Stimulated activated CD4-positive, alpha-beta T cell treated with anti-CD3 and anti-CD28 coated beads, Interleukin-2, amount 100 ng/mL, for 48 hours (primary cell): ENCODE data around the gene SAE1.
"Not testable (repeated sequence)": the region's sequence is repeated elsewhere in the genome, so short reads cannot be mapped to it uniquely, and the experiment has no call there.

Source experiments
- DNase-seq, 2 donors: peaks; one replicate each; pipeline ENCODE4 v3.0.0-alpha.2; 2020

SAE1 gene

DNA sequence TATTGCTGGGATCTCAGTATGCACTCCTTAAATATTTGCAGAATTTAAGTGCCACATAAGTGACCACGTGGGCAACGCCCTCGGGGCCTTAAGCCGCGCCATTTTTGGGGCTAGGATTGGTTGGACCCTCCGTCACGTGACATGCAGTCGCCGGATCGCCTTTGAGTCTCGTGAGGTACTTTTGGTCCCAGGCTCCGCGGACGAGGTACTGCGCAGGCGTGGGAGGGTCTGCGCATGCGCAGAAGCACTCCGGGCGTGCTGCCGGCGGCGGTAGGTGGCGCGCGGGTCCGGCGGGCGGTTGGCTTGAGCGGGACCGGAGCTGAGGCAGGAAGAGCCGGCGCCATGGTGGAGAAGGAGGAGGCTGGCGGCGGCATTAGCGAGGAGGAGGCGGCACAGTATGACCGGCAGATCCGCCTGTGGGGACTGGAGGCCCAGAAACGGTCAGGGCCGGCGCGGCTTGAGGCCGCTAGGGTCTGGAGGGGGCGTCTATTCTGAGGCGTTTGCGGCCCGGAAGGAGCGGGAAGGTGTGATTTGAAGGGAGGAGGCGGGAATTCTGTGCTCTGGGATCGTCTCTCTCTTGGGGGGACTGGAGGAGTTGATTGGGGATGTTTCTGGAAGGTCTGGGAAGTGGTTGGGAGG lies at the start of gene SAE1:
Gene SAE1 (plus strand): TSS at position 247 of the 639 bp plus-strand sequence. CDS start 96 bp downstream, at position 343.
- peak; percentile 91 to 99 for DNase-seq

DNA sequence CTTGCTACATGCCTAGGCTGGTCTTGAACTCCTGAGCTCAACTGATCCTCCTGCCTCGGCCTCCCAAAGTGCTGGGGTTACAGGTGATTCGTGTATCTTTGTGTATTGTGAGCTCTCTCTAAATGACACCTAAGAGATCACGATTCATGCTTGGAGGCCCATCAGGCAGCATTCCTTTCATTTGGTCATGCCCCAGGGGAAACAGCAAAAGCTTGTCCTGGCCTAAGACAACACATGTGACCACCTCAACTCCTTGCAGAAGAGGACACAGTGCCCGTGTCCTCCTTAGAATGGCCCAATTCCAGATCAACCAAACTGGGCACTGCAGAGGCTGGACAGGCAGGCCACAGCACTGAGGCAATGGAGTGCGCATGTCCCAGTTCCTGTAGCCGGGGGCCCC lies 49.5 kb upstream of the SAE1 start:
- no peak for DNase-seq

DNA sequence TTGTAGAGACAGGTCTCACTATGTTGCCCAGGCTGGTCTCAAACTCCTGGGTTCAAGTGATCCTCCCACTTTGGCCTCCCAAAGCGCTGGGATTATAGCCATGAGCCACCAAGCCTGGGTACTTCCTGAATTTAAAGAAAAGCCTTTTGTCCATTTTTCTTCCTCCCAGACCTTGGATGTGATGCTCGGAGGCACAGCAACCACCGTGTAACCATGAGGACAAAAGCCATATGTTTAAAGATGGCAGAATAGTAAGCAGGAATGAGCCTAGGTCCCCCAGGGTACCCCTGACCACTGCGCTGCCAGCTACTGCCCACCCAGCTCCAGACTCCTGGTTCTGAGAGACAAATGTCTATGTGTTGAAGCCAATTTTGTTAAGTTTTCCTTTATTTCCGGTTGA lies 48.1 kb upstream of the SAE1 start:
- DNase-seq = no peak

DNA sequence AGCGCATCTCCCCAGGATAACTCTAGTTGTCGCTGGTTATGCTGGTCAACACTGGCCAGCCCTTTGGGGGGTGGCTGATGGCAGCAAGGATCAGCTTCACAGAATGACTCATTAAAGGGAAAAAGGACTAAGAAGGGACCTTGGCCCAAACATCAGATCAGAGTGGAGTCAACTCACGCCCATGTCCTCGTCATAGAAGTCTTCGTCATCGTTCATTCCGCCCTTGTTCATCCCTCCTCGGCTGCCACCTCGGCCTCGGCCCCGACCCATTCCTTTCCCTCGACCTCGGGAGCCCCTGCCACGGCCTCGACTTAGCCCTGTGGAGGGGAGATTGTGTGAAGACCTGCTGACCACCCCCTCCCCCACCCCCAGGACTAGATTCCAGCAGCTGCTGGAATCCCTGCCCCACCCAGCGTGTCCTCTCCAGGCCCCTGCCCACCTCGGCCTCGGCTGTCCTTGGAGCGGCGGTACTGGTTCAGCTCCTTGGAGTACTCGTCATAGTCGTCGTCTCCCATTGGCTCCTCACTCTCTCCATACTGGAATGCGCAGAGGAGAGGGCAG lies 45.7 kb upstream of the SAE1 start:
- DNase-seq = no peak

DNA sequence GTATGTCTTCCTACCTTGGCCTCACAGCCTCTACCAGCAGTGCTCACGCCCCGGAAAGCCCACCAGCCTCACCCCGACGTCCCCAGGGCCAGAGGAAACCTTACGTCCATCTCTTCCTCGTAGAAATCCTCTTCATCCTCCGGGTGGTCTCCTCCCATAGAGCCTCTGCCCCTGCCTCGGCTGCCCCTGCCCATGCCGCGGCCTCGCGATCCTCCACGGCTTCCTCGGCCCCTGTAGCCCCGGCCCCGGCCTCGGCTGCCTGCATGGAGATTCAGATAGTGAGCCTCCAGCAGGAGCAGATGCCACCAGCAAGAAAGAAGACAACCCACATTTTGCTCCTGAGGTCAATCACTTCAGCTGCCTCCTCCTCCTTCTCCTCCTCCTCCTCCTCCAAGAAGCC lies 44.4 kb upstream of the SAE1 start:
- no peak for DNase-seq

DNA sequence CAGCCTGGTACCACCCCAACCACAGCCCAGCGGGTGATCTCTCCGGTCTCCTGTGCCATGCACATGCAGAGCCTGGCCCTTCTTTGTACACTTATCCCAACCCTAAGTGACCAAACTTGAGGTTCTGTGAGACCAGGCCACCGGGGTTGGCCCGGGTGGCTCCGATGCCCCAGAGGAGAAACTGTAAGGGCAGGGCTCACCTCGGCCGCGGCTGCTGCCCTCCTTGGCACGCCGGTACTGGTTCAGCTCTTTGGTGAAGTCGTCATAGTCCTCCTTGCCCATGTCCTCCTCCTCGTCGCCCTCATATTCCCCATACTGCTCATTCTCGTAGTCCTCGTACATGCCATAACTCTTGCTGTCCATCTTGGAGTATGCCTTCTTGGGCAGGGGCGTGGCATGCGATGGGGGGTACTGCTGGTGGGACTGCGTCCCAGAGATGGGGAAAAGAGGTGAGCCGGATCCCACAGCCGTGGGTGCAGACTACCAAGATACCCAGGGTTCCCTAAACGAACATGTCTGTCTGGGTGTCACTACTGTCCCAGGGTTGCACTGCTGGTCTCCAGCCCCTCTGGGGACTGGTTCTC lies 40.8 kb upstream of the SAE1 start:
- no peak for DNase-seq

DNA sequence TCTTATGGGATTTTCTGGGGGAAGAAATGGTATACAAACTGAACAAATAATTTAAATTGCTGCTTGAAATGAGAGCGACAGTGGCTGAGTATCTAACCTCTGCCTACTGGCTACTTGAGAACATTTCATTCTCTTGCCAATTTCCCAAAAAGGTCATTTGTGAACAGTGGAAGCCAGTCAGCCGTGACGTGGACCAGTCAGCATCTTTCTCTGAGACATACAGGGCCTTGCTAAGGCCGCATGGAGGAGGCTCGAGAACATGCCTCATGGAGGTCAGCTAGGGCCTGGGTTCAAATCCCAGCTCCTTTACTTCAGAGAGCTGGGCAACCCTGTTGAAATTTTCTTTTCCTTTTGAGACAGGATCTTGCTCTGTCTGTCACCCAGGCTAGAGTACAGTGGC lies 37.4 kb upstream of the SAE1 start:
- DNase-seq = no peak

DNA sequence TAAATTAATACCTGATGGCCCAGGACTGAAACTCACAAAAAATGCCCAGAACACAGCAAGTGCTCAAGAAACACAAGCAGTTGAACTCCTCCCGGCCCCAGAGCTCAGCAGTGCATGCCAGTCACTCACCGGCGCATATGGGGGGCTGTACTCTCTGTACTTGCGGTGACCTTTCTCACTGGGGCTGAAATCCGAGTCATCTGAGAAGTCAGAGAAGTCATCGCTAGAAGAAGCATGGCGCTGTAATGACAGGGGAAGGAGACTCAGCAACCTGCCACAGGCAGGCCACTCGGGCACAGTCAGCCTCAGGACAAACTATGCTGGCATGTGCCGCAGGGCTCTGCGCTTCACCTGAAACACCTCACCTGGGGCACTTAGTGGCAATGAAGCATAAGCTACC lies 36.8 kb upstream of the SAE1 start:
- DNase-seq = peak in 1 of 2 donors; percentile 36

DNA sequence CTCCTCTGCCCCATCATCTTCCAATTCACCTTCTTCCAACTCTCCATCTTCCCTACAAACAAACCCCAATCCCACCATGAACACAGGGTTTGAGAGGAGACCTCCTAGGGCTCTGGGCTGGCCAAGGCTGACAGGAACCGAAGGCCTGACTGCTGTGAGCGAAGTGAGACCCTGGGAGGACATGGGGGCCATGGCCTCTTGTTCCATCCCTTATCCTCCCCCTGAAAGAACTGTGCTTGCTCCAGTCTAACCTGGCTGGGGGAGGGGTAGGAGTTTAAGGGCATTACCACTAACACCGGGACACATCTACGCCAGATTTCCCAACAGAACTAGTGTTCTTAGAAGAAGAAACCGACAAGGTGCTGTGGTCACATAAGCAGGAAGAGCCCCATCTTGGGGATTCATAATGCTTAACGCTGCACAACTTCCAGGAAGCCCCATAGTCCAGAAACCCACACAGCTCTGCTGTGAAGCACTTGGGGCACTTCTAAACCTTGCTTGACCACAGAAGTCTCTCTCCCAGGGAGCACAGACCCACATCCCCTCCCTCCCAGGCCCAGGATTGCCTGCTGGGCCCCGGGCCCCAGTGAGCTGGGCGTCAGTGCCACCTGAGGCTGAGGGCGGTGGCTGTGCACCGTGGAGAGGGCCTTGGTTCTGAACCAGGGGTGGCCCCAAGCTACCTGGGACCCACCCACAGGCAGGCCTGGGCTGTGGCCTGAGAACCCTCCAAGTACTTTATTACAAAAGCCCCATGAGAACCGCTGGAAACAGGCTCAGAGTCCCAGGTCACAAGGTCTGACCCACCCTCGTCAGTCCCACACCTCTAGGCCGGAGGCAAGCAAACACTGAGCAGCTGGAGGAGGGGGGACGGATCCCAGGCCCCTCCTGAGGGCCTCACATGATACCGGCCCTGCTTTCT lies 35.8 kb upstream of the SAE1 start:
- peak; percentile 24 to 39 for DNase-seq

DNA sequence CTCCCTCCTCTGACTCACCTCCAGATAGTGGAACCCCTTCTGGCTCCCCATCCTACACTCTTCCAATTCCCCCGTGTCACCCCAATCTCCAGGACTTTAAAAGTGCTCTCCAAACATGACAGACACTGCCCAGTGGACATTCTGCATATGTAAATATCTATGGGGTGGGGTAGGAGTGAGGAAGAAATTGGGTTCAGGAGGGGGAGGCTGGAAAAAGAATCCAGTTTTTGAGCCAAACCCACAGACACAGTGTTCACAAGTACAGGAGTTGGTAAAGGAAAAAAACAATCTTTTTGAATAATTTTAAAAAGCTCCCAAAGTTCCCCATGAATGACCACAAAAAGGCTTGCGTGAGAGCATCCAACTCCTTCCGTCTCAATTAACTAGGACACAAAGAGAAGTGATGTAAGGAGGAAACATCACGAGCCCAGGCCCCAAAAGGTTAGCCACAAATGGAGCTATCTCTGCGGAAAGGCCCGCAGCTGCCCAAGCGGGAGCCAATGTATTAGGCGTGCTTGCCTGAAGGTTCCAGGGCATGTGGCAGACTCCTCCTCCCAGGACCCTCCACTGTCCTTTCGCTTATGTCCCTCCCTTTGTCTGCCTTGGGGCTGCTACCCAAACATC lies 35.0 kb upstream of the SAE1 start:
- no peak for DNase-seq

DNA sequence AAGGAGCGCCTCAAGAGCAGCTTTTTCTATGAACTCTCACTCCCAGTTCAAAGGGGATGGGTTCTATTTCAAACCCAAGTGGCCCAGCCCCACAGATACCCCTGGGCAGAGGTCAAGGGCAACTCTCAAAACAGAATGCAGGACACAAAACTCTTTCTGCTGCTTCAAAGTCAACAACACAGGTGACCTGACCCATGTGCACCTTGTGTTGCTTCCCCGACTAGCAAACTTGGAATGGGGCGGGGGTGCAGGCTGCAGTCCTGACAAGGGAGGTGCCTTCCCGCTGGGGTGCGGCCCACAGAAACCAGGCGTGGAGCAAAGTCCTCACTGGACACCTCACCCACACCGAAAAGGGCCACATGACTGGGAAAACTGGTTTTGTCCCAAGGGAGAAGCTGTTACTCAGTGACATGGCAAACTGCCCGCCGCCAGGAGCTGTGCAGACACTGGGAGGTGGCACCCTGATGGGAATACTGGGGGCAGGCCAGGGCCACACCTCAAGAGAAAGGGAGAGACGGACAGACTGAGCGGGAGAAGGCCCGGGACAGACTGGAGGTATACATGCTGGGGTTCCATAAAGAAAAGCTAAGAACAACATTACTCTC lies 34.4 kb upstream of the SAE1 start:
- DNase-seq = no peak

DNA sequence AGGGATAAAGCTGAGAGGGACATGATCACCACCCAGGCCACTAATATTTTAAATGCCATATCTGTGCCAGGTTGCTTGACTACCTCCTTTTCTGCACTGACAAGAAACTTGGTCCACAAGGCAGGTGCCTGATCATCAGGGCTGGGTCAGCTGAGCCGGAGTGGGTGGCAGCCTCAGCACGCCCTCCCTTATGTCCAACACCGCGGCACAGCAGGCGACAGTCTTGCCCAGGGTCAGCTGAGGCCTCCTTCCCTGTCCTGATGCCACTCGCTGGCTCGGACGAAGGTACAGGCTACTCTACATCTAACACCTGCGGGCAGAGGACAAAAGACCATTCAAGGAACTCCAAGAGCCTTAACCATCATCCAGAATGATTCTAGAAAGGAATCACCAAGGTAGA lies 33.9 kb upstream of the SAE1 start:
- no peak for DNase-seq

DNA sequence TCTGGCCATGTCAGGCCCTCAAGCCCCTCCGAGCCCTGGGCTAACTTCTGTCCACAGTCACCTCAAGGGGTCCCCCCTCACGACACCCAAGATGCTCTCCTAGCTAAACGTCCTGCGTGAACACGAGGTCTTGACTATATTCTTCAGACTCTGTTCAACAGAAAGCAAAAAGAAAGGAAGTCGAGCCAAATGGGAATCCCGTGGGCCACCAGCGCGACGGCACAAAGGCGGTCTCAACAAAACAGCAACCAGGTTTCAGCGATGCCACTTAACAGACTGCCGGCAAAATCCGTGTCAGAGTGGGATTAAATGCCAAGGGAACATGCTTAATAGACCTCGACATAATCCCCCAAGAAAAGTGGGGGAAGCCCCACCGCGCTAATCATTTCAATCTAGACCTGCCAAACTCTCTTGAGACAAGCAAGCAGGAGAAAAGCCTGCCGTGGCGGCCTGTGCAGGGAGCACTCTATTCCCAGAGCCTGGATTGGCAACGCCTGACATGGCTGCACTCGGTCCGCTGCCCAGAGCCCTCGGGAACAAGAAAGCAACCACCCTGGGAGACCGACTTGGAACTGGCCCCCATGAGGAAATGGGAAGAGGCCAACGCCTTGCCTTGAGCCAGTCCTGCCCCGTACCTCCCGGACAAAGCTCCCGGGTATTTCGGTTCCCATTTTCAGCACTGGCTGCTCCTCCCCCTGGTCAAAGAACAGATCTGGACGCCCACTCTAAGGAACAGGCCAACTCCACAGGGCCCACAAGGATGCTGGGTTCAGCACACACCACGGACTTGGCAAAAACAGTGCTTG lies 33.0 kb upstream of the SAE1 start:
- DNase-seq = no peak

DNA sequence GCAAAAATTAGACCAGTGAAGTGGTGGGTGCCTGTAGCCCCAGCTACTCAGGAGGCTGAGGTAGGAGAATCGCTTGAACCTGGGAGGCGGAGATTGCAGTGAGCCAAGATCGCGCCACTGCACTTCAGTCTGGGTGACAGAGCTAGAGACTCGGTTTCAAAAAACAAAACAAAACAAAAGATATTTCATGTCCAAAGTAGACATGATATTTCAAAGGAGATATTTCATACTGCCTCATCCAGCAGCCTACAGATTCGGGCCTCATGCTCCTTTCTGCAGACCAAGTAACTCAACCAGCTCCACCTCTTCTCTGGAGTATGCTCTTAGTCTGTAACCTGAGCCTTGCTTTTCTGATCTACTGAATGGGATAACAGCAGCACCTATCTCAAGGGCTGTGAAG lies 32.0 kb upstream of the SAE1 start:
- DNase-seq = no peak

DNA sequence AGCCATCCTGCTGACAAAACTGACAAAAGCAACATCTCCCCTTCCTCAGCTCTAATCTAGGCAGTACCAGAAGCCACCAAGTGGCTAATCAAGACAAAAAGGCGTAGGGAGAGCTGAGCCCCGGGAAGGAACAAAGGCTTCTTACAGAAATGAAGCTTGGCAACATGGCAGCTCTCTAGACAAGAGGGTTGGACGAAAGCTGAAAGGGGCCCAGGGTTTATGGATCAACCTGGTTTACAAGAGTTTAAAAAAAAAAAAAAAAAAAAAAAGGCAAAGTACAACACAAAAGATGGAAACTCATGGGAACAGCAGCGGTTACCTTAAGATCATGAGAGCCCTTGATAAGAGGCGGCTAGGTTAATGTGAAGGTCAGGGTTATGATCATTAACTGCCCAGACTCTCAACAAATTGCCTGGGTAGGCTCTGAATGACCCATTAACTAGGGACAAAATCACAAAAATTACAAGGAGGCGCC lies 31.0 kb upstream of the SAE1 start:
- DNase-seq = no peak

DNA sequence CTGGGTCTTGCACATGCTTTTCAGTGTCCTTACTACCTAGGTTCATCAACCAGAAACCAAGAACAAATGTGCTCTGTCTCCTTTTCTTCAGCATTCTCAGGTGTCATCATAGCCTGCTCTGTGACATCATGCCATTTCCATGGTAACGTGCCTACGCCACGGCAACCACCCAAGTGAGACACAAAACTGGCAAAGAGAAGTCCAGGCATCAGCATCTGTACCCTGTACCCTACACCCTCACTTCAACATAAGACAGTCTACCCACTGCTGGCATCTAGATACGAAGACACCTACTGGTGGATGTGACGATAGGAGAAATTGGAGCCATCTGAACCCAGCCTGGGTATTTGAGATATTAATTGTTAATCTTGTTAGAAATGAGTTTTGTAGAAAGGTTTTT lies 30.3 kb upstream of the SAE1 start:
- DNase-seq = no peak

DNA sequence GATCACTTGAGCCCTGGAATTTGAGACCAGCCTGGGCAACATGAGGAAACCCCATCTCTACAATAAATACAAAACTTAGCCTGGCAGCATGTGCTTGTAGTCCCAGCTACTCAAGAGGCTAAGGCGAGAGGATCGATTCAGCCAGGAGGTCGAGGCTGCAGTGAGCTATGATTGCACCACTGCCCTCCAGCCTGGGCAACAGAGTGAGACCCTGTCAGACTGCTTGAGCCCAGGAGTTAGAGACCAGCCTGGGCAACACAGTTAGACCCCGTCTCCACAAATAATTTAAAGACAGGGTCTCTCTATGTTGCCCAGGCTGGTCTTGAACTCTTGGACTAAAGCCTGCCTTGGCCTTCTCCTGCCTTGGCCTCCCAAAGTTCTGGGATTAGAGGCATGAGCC lies 29.5 kb upstream of the SAE1 start:
- not testable (repeated sequence) for DNase-seq

DNA sequence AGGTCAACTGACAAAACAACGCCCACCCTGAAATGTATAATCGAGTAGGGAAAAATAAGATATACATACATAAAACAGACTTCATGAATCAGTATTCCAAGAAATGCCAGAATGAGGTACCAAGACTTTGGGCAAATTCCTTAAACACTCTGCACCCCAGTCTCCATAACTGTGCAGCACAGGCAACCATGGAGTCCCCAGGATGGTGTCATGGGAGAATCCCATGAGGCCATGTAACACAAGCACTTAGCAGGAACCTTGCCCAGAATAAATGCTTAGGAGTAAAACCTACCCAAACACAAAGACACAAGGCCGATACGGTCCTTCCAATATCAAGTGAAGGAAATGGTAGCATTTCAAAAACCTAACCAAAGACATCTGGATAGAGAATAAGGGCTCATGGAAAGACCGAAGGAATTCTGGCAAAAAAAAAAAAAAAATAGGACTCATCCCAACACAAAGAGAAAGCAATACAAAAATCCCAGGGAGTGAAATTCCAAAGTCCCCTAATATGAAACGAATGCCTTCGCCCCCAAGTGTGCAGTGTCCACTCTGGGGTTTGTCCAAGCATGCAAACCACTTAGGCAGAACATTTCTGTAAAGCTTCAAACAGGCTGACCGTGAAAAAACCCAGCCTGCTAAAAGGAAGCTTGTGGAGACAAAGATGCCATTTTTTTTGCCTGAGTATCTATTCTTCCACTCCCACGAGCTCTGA lies 28.1 kb upstream of the SAE1 start:
- no peak for DNase-seq

DNA sequence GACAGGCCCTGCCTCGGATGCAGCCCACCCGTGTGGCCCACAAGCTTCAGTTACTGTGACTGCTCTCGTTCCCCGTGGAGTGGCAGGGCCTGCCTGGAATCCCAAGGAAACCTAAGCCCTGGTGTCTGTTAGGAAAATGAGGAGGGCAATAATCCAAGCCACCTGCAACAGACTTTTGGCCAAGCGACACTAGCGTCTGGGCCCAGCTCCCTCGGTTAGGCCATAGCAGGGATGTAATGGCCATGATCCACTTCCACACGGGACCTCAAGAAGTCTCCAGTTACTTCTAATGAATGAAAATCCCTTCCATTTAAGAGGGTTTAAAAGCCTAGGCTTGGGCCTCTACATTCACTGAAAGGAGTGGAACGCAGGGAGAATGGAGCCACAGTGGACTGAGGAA lies 26.0 kb upstream of the SAE1 start:
- no peak for DNase-seq

DNA sequence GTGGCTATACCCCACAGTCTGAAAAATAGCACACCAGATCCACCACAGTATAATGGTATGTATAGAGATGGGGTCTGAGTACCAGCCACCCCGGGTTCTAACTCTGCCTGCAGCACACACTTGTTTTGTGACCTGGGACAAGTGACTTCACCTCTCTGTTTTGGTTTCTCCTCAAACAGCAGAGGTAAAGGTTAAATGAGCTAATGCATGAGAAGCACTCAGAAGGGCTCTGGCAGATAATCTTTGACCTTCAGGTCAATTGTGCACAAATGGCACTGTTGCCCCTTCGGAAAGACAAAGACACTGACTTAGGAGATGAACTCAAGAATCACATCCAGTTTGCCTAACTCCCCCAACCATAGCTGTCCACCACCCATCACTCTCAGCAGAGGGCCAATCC lies 24.8 kb upstream of the SAE1 start:
- DNase-seq = no peak

DNA sequence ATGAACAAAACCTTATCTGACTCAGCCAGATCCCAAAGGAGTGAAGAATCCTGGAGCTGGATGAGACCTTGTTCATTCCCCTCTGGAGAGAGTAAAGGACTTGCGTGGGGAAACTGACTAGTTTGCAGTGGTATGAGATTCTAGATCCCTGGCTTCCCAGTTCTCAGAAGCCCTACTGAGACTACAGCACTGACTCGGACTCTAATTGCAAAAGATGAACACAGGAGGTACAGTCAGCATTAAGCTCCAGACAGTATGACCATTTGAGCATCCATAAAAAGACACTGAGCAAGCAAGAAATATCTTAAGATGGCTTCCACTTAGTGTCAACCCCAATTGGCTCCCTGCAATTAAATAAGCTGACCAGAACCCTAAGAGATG lies 23.8 kb upstream of the SAE1 start:
- no peak for DNase-seq
